ENCODE data around the gene CCDC81. TPM values are rescaled to one million over a fixed set of nuclear protein-coding genes. Genes with fewer than 3 reads are reported as not detected.
A peak's percentile ranks its signal among the peaks of the same experiment; 100 is the strongest.

The CCDC81 gene
- total and polyA plus RNA-seq, 2 of the 4 experiments (the other 2 are of a cell fraction), result 3.1 to 6.5 TPM

- ChIA-PET POLR2A (ENCODE audit: unreplicated experiment) (no interaction called here), CTCF (interaction anchor here (1.2 kb wide), 1 partner anchor 14 kb away, joined by 3 read pairs; no protein-coding TSS in a partner anchor)
- Histone ChIP-seq H2AFZ (replicated peaks; ENCODE audit: low read length, poor library complexity) (no peak overlapping the region), H4K8ac (ENCODE audit: low read depth in 2 of 2, low read length in 2 of 2) (no peak overlapping the region), H2BK5ac (ENCODE audit: low read depth, low read length, poor library complexity, severe bottlenecking) (no peak overlapping the region), H2AK5ac (ENCODE audit: low read depth, low read length) (no peak overlapping the region), H3K56ac (ENCODE audit: extremely low read depth, insufficient read depth, low read length) (no peak overlapping the region), H2BK120ac (ENCODE audit: low read depth, low read length) (no peak overlapping the region), H3K27ac (ENCODE audit: insufficient read depth, low read length) (no peak overlapping the region), H3K4me2 (ENCODE audit: low read depth, low read length) (0 out of 2 replicates have a peak overlapping the region, but pooled peaks have one; percentile 70), H4K91ac (ENCODE audit: insufficient read depth, low read depth, low read length) (no peak overlapping the region), H3K9ac (ENCODE audit: low read depth, low read length) (no peak overlapping the region), H3K23ac (ENCODE audit: low read depth, low read length) (peak overlapping the region; percentile 65), H3K14ac (replicated peaks; ENCODE audit: low read depth, low read length) (no peak overlapping the region), H4K20me1 (ENCODE audit: insufficient read depth, low read length) (no peaks in the 10 kb centered on the region), H3K36me3 (ENCODE audit: control insufficient read depth, insufficient read depth, low read length) (no peaks in the 10 kb centered on the region), H2AK9ac (replicated peaks; ENCODE audit: low read depth, low read length, poor library complexity) (no peak overlapping the region), H3K4me1 (ENCODE audit: control insufficient read depth, insufficient read depth, low read length) (peaks cover 2% of the 10 kb centered on the region; the same call in 1 of the 2 replicates), H3K9me3 (ENCODE audit: control insufficient read depth, insufficient read depth, low read length) (no peaks in the 10 kb centered on the region), H3K79me1 (ENCODE audit: low read depth in 1 of 2, low read length in 2 of 2) (no peaks in the 10 kb centered on the region), H3K4ac (ENCODE audit: low read depth, low read length) (no peak overlapping the region), H2BK15ac (ENCODE audit: low read depth, low read length) (no peak overlapping the region), H3K9me1 (ENCODE audit: insufficient read depth, low read length) (no peaks in the 10 kb centered on the region), H3K18ac (ENCODE audit: low read depth, low read length) (no peak overlapping the region), H3K27me3 (ENCODE audit: control insufficient read depth, insufficient read depth, low read length) (no peaks in the 10 kb centered on the region), H3K4me3 (ENCODE audit: insufficient read depth, low read depth, low read length) (no peak overlapping the region), H4K5ac (ENCODE audit: low read depth, low read length) (no peak overlapping the region), H2BK20ac (ENCODE audit: low read depth, low read length) (no peak overlapping the region)
- dilution Hi-C loops (cut with HindIII; ENCODE audit: low sequenced_read_pairs, unreplicated experiment) (no loop called here), intact Hi-C loops (cut with micrococcal nuclease) (no loop called here), in situ Hi-C loops (cut with MboI; ENCODE audit: low sequenced_read_pairs) (no loop called here)
- no CpG with 5 or more reads among the region's 1 CpG for WGBS, 2 experiments (ENCODE audit: extremely low coverage in 2 of 2, insufficient read length in 1 of 2)
- ATAC-seq (ENCODE audit: low read depth) (no peak), DNase-seq (no peak)
- no TSS peak for BruUV-seq (replicated peaks)
- TF ChIP-seq RCOR1 (IDR thresholded peaks at IDR 0.05; ENCODE audit: insufficient replicate concordance, low read length) (no peak), RFX5 (IDR thresholded peaks at IDR 0.05; ENCODE audit: low read depth, low read length) (no peak), RAD21 (IDR thresholded peaks at IDR 0.05; ENCODE audit: low read length) (no peak), CTCF (conservative IDR thresholded peaks at IDR 0.05; ENCODE audit: low read depth, low read length) (no peak), NFE2L2 (IDR thresholded peaks at IDR 0.05; ENCODE audit: low read depth, low read length) (no peak), MAZ (IDR thresholded peaks at IDR 0.05; ENCODE audit: borderline replicate concordance, low read depth, low read length) (no peak), ELK1 (IDR thresholded peaks at IDR 0.05; ENCODE audit: borderline replicate concordance, low read depth, low read length) (no peak), SMC3 (IDR thresholded peaks at IDR 0.05; ENCODE audit: low read depth, low read length) (no peak), MXI1 (IDR thresholded peaks at IDR 0.05; ENCODE audit: borderline replicate concordance, low read depth, low read length) (no peak)
These were observed 618 bp upstream of the CCDC81 start for GRCh38 chr11:86374069-86374468.
